NCI-H1105 treated with DMSO at 0.1 percent for 48 hours (cell line): ENCODE results near the gene ZEB2.

Source experiments
- DNase-seq: peaks from one replicate; lab custom pipeline; 2025; lab: John Stamatoyannopoulos, UW

The ZEB2 gene

GRCh38 chr2:144519934-144520731 lies at the start of gene ZEB2:
Gene ZEB2 (minus strand): TSS chr2:144520119. CDS start chr2:144517350, 2,769 bp downstream.
- DNase-seq = no peak

- peak; percentile 91 for DNase-seq
Measured at GRCh38 chr2:144567745-144568144, 47.8 kb upstream of the ZEB2 start.

GRCh38 chr2:144566448-144566847 lies 46.5 kb upstream of the ZEB2 start:
- DNase-seq = no peak

- DNase-seq = no peak
Measured at GRCh38 chr2:144560251-144560650, 40.3 kb upstream of the ZEB2 start.

- no peak for DNase-seq
Measured at GRCh38 chr2:144559681-144560080, 39.8 kb upstream of the ZEB2 start.

- DNase-seq = no peak
Measured at GRCh38 chr2:144559242-144559641, 39.3 kb upstream of the ZEB2 start.

- DNase-seq = peak; percentile 19
Measured at GRCh38 chr2:144554492-144555210, 34.7 kb upstream of the ZEB2 start.

- DNase-seq = no peak
Measured at GRCh38 chr2:144553379-144553778, 33.5 kb upstream of the ZEB2 start.

- no peak for DNase-seq
Measured at GRCh38 chr2:144552821-144553220, 32.9 kb upstream of the ZEB2 start.

- no peak for DNase-seq
Measured at GRCh38 chr2:144550911-144551310, 31.0 kb upstream of the ZEB2 start.

GRCh38 chr2:144550084-144550483 lies 30.2 kb upstream of the ZEB2 start:
- DNase-seq = no peak

- DNase-seq = no peak
Measured at GRCh38 chr2:144548532-144549191, 28.7 kb upstream of the ZEB2 start.

GRCh38 chr2:144548088-144548487 lies 28.2 kb upstream of the ZEB2 start:
- no peak for DNase-seq

- DNase-seq = no peak
Measured at GRCh38 chr2:144547494-144547893, 27.6 kb upstream of the ZEB2 start.

GRCh38 chr2:144546933-144547332 lies 27.0 kb upstream of the ZEB2 start:
- DNase-seq = no peak

- no peak for DNase-seq
Measured at GRCh38 chr2:144545787-144546186, 25.9 kb upstream of the ZEB2 start.

GRCh38 chr2:144544053-144544452 lies 24.1 kb upstream of the ZEB2 start:
- no peak for DNase-seq

- no peak for DNase-seq
Measured at GRCh38 chr2:144541396-144541795, 21.5 kb upstream of the ZEB2 start.

GRCh38 chr2:144539289-144539782 lies 19.4 kb upstream of the ZEB2 start:
- no peak for DNase-seq

- no peak for DNase-seq
Measured at GRCh38 chr2:144535300-144535699, 15.4 kb upstream of the ZEB2 start.

- DNase-seq = no peak
Measured at GRCh38 chr2:144533221-144533620, 13.3 kb upstream of the ZEB2 start.

- DNase-seq = no peak
Measured at GRCh38 chr2:144530596-144530995, 10.7 kb upstream of the ZEB2 start.

GRCh38 chr2:144529841-144530240 lies 9.9 kb upstream of the ZEB2 start:
- no peak for DNase-seq
